ENCODE data around the gene RELN. TPM values are rescaled to one million over a fixed set of nuclear protein-coding genes. Genes with fewer than 3 reads are reported as not detected.

RELN gene
- total RNA-seq, 1 experiment from 2014 or later, result 0.31 TPM

DNA sequence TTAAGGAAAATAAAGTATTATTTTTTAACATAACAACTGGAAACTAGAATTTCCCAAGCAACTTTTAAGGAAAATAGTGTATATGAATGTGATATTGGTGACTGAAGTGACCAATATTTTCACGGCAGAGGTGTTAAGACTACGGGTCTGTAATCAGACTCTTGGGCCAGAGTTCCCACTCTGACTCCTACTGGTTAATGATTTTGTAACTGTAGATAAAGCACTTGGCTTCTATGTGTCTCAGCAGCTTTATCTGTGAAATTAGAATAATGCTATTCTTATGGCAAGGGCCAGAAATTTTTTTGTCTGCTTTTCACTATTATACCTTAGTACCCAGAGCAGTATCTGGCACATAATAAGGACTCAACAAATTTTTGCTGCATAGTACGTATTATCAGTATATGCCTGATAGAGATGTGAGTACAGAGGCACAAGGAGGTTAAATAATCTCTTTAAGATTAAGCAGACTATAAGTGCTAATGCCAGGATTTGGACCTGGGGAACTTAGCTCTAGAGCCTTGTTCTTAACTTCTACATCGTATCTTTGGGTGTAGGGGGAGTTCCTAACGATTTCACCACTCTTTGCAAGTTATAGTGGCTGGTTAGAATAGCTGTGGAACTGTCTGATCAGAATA, 357.3 kb downstream of the RELN start:
- H3K4me3 Mint-ChIP-seq (ENCODE audit: low read depth, unreplicated experiment), result no peak overlapping the region
- H3K4me1 Mint-ChIP-seq (ENCODE audit: low read depth, unreplicated experiment), result peaks cover 11% of the 10 kb centered on the region
- TF ChIP-seq, protein P1, sequence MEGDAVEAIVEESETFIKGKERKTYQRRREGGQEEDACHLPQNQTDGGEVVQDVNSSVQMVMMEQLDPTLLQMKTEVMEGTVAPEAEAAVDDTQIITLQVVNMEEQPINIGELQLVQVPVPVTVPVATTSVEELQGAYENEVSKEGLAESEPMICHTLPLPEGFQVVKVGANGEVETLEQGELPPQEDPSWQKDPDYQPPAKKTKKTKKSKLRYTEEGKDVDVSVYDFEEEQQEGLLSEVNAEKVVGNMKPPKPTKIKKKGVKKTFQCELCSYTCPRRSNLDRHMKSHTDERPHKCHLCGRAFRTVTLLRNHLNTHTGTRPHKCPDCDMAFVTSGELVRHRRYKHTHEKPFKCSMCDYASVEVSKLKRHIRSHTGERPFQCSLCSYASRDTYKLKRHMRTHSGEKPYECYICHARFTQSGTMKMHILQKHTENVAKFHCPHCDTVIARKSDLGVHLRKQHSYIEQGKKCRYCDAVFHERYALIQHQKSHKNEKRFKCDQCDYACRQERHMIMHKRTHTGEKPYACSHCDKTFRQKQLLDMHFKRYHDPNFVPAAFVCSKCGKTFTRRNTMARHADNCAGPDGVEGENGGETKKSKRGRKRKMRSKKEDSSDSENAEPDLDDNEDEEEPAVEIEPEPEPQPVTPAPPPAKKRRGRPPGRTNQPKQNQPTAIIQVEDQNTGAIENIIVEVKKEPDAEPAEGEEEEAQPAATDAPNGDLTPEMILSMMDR (IDR thresholded peaks at IDR 0.05; ENCODE audit: unreplicated experiment), result no peak
- H3K9me3 Mint-ChIP-seq (ENCODE audit: low read depth, unreplicated experiment), result no peaks in the 10 kb centered on the region
- no peaks in the 10 kb centered on the region for H3K27me3 Mint-ChIP-seq (ENCODE audit: unreplicated experiment)
- H3K27ac Mint-ChIP-seq (ENCODE audit: unreplicated experiment), result no peak overlapping the region
- CTCF ChIA-PET, result interaction anchor here (0.6 kb wide), 1 partner anchor 22 kb away, joined by 3 read pairs; no protein-coding TSS in a partner anchor
- intact Hi-C loops (cut with micrococcal nuclease; ENCODE audit: unreplicated experiment), result loop anchor here (10.0 kb wide), 1 partner anchor 83 kb away; no protein-coding TSS in a partner anchor
- peak; percentile 10 for DNase-seq
- peaks cover 4% of the 10 kb centered on the region for H3K36me3 Mint-ChIP-seq (ENCODE audit: insufficient read depth, unreplicated experiment)
- no TSS peak for BruUV-seq (replicated peaks)

DNA sequence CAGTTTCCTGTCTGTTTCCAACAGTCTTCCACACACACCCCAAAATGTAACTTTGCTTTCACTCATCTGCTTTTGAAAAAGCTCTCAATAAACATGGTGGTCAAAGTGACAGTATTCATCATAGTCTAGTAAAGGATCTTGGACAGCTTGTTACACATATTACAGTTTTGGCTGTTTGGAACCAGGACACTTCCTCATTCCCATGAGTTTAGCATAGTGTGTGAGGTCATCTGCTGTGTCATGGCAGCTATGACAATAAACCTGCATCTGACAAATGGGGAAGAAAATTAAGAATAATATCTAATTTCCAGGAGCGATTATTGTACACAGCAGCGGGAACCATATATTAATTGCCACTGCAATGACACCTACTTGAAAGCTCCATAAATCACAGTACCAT, 359.1 kb downstream of the RELN start:
- Mint-ChIP-seq H3K4me3 (ENCODE audit: low read depth, unreplicated experiment) (no peak overlapping the region), H3K4me1 (ENCODE audit: low read depth, unreplicated experiment) (peaks cover 19% of the 10 kb centered on the region), H3K36me3 (ENCODE audit: insufficient read depth, unreplicated experiment) (no peaks in the 10 kb centered on the region), H3K27me3 (ENCODE audit: unreplicated experiment) (no peaks in the 10 kb centered on the region), H3K9me3 (ENCODE audit: low read depth, unreplicated experiment) (no peaks in the 10 kb centered on the region), H3K27ac (ENCODE audit: unreplicated experiment) (no peak overlapping the region)
- intact Hi-C loops (cut with micrococcal nuclease; ENCODE audit: unreplicated experiment), result loop anchor here (10.0 kb wide), 1 partner anchor 84 kb away; no protein-coding TSS in a partner anchor
- peak; percentile 12 for DNase-seq
- TF ChIP-seq, protein P1 (IDR thresholded peaks at IDR 0.05; ENCODE audit: unreplicated experiment), result no peak
- CTCF ChIA-PET, result no interaction called here
- BruUV-seq (replicated peaks), result no TSS peak

- no peaks in the 10 kb centered on the region for H3K9me3 Mint-ChIP-seq (ENCODE audit: low read depth, unreplicated experiment)
- DNase-seq, result no peak
- CTCF ChIA-PET, result no interaction called here
- BruUV-seq (replicated peaks), result no TSS peak
- TF ChIP-seq, protein P1 (IDR thresholded peaks at IDR 0.05; ENCODE audit: unreplicated experiment), result no peak
- H3K27me3 Mint-ChIP-seq (ENCODE audit: unreplicated experiment), result no peaks in the 10 kb centered on the region
- no peaks in the 10 kb centered on the region for H3K36me3 Mint-ChIP-seq (ENCODE audit: insufficient read depth, unreplicated experiment)
- intact Hi-C loops (cut with micrococcal nuclease; ENCODE audit: unreplicated experiment), result no loop called here
- peaks cover 11% of the 10 kb centered on the region for H3K4me1 Mint-ChIP-seq (ENCODE audit: low read depth, unreplicated experiment)
- H3K4me3 Mint-ChIP-seq (ENCODE audit: low read depth, unreplicated experiment), result no peak overlapping the region
- no peak overlapping the region for H3K27ac Mint-ChIP-seq (ENCODE audit: unreplicated experiment)
Observed at GRCh38 chr7:103628742-103629141, 360.7 kb downstream of the RELN start.

- CTCF ChIA-PET, result no interaction called here
- H3K27ac Mint-ChIP-seq (ENCODE audit: unreplicated experiment), result no peak overlapping the region
- BruUV-seq (replicated peaks), result no TSS peak
- no peak for DNase-seq
- intact Hi-C loops (cut with micrococcal nuclease; ENCODE audit: unreplicated experiment), result no loop called here
- TF ChIP-seq, protein P1 (IDR thresholded peaks at IDR 0.05; ENCODE audit: unreplicated experiment), result no peak
- no peaks in the 10 kb centered on the region for H3K27me3 Mint-ChIP-seq (ENCODE audit: unreplicated experiment)
- H3K4me1 Mint-ChIP-seq (ENCODE audit: low read depth, unreplicated experiment), result peaks cover 11% of the 10 kb centered on the region
- no peaks in the 10 kb centered on the region for H3K36me3 Mint-ChIP-seq (ENCODE audit: insufficient read depth, unreplicated experiment)
- no peak overlapping the region for H3K4me3 Mint-ChIP-seq (ENCODE audit: low read depth, unreplicated experiment)
- no peaks in the 10 kb centered on the region for H3K9me3 Mint-ChIP-seq (ENCODE audit: low read depth, unreplicated experiment)
Observed at GRCh38 chr7:103626776-103627175, 362.7 kb downstream of the RELN start.

Data from Calu3 (cell line).